NB4 (cell line): Measurements from ENCODE around the gene TRAK1.
A peak's percentile ranks its signal among the peaks of the same experiment; 100 is the strongest.

Experiments used
- DNase-seq: peaks from one replicate; pipeline ENCODE4 v3.0.0; 2010; ENCODE audit warnings: low read depth
- H3K4me3 ChIP-seq: one replicate; pipeline ENCODE4 v1.5.1; 2011; ENCODE audit warnings: mild to moderate bottlenecking, low read depth, low read length, moderate library complexity
- MYC ChIP-seq: IDR thresholded peaks from 2 replicates; pipeline ENCODE4 v1.6.1; 2011; ENCODE audit warnings: low read depth, low read length
- POLR2A ChIP-seq: IDR thresholded peaks from 2 replicates; pipeline ENCODE4 v1.6.1; 2011; ENCODE audit warnings: mild to moderate bottlenecking; ENCODE audit not compliant: insufficient read length; ENCODE audit errors: extremely low read depth
- TF ChIP-seq, protein P1 (sequence below): IDR thresholded peaks from one replicate; pipeline ENCODE4 v1.5.1; 2012; ENCODE audit warnings: low read depth, low read length
- TF ChIP-seq, protein P2 (sequence below): IDR thresholded peaks from 2 replicates; pipeline ENCODE4 v1.6.1; 2011; ENCODE audit warnings: low read depth, low read length

TRAK1 gene

DNA sequence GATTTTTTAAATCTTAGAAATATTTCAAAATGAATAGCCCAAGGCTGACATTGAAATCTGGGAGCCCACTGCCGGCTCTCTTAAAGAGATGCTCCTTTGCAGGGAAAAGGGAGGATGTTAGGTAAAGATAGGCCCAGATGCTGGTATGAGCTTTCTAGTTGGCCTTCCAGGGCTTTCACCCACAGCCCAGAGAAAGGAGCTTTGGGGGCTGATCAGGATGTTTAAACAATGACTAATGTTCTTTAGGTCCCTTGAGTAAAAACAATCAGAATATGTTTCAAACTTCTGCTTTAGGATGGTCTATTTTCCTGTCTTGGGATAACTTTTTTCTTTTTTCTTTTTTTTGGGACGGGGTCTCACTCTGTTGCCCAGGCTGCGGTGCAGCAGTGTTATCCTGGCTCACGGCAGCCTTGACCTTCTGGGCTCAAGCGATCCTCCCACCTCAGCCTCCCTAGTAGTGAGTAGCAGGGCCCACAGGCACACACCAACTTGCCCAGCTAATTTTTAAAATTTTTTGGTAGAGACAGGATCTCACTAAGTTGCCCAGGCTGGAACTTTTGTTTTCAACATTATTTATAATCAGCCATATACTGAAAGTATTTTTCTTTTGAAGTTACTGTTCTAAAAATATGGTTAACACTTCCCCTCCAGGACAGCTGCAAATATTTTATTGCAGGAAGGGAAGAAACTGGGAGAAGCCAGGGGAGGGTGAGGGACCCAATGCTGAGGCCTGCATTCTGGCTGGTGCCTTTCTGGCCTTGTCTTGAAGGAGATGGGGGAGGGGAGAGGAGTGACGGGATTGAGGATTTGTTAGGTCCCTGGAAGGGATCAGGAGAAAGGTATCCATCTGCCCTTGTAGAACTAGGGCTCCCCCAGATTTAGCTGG is 70.1 kb downstream of the TRAK1 start:
- TF ChIP-seq, protein P1, sequence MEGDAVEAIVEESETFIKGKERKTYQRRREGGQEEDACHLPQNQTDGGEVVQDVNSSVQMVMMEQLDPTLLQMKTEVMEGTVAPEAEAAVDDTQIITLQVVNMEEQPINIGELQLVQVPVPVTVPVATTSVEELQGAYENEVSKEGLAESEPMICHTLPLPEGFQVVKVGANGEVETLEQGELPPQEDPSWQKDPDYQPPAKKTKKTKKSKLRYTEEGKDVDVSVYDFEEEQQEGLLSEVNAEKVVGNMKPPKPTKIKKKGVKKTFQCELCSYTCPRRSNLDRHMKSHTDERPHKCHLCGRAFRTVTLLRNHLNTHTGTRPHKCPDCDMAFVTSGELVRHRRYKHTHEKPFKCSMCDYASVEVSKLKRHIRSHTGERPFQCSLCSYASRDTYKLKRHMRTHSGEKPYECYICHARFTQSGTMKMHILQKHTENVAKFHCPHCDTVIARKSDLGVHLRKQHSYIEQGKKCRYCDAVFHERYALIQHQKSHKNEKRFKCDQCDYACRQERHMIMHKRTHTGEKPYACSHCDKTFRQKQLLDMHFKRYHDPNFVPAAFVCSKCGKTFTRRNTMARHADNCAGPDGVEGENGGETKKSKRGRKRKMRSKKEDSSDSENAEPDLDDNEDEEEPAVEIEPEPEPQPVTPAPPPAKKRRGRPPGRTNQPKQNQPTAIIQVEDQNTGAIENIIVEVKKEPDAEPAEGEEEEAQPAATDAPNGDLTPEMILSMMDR = no peak
- TF ChIP-seq POLR2A = no peak
- TF ChIP-seq, protein P2, sequence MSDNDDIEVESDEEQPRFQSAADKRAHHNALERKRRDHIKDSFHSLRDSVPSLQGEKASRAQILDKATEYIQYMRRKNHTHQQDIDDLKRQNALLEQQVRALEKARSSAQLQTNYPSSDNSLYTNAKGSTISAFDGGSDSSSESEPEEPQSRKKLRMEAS = no peak
- no peak overlapping the region for H3K4me3 ChIP-seq
- no peak for DNase-seq

DNA sequence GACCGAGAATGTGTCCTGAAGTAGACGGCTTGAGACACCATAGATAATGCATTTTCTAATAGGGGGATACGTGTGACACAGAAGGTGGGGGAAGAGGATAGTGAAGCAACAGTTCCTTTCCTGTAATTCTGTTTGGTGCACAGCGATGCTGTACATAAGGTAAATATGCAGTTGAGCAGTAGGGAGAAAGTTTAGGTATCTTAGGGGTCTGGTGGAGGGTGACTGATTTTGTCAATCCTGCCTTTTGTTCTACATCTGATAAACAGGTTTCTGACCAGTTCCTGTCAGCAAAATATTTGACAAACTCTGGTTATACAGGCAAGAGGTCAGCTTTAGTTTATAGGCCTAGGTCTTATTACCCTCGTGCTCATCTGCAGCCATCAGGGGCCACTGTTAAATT is 71.3 kb downstream of the TRAK1 start:
- DNase-seq = no peak
- no peak overlapping the region for H3K4me3 ChIP-seq

DNA sequence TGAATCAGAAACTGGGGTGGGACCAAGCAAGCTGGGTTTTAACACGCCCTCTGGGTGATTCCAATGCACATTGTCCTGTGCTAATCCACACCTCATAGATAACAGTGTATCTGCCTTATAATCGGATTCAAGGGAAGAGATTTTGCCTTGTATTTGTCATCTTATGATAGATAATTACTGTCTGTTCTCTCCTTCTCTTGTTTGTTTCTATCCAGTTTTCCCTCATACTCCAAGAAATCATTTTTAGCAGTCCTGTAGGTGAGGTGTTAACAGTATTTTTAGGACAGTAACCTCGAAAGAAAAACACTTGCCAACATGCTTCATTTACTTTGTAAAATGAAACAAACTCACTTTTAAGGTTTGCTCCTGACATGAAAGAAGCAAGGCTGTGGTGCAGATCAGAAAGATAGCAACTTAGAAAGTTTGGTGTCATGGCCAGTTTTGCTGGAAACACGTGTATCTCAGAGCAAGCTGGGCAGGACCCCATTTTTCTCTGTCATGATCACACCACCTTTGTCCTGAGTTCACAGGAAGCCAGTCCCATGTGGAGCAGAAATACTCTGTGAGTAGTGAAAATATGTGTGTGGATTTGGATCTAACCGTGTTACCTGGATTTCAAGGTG is 72.6 kb downstream of the TRAK1 start:
- no peak overlapping the region for H3K4me3 ChIP-seq
- DNase-seq = no peak
- TF ChIP-seq MYC = no peak
- TF ChIP-seq, protein P1 = no peak
- TF ChIP-seq, protein P2 = no peak
- TF ChIP-seq POLR2A = no peak

More for the DNA sequence above, 71.3 kb downstream of the TRAK1 start:
- no peak for TF ChIP-seq POLR2A
- TF ChIP-seq, protein P1 = no peak
- TF ChIP-seq, protein P2 = no peak
- TF ChIP-seq MYC = no peak

DNA sequence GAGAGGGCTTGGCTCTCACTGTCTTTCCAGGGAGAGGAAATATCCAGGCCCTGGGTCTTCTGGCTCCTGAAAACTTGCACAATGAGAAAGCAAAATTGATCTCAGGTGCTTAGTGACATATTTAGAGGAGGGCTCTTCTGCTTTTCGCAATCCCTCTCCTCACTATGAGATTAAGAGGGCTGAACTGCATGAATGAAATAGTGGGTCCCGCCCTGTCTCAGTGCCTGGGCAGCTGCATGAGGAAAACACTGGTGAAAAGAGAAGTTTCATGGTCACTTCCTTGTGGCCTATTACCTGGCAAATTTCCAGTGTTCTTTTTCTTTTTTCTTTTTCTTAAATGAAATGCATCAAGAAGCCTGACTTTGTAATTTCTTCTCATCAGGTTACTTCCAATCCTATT is 73.5 kb downstream of the TRAK1 start:
- TF ChIP-seq MYC (no peak), POLR2A (no peak)
- TF ChIP-seq, protein P2 = no peak
- TF ChIP-seq, protein P1 = no peak
- no peak overlapping the region for H3K4me3 ChIP-seq
- peak; percentile 24 for DNase-seq

DNA sequence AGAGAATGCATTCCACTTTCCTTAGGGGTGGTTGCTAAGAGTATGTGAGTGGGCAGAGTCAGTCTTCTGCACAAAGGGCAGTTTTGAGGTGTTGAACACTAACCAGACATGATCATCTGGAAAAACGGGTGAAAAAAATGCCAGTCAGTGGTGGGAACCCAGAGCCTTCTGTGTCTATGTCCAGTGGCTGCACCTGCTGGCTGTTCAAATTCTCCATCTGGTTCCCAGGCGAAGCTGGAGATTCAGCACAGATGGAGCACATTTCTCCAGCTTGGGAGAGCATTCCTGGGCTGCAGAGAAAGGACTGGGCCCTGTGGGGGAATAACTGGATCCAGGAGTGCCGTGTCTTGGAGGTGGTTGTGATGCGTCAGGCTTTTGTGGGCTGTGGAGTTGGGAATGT is 74.1 kb downstream of the TRAK1 start:
- H3K4me3 ChIP-seq = no peak overlapping the region
- TF ChIP-seq, protein P1 = no peak
- DNase-seq = no peak
